Hematopoietic multipotent progenitor cell treated with erythropoietin and hydrocortisone succinate and interleukin-3 and kit ligand, for 4 days (in vitro differentiated cells): Measurements from ENCODE around the gene USF2.
"Not testable (repeated sequence)": the region's sequence is repeated elsewhere in the genome, so short reads cannot be mapped to it uniquely, and the experiment has no call there.

Source experiments
- DNase-seq: peaks from one replicate; pipeline ENCODE4 v3.0.0-alpha.2; 2015

Gene USF2, protein sequence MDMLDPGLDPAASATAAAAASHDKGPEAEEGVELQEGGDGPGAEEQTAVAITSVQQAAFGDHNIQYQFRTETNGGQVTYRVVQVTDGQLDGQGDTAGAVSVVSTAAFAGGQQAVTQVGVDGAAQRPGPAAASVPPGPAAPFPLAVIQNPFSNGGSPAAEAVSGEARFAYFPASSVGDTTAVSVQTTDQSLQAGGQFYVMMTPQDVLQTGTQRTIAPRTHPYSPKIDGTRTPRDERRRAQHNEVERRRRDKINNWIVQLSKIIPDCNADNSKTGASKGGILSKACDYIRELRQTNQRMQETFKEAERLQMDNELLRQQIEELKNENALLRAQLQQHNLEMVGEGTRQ

DNA sequence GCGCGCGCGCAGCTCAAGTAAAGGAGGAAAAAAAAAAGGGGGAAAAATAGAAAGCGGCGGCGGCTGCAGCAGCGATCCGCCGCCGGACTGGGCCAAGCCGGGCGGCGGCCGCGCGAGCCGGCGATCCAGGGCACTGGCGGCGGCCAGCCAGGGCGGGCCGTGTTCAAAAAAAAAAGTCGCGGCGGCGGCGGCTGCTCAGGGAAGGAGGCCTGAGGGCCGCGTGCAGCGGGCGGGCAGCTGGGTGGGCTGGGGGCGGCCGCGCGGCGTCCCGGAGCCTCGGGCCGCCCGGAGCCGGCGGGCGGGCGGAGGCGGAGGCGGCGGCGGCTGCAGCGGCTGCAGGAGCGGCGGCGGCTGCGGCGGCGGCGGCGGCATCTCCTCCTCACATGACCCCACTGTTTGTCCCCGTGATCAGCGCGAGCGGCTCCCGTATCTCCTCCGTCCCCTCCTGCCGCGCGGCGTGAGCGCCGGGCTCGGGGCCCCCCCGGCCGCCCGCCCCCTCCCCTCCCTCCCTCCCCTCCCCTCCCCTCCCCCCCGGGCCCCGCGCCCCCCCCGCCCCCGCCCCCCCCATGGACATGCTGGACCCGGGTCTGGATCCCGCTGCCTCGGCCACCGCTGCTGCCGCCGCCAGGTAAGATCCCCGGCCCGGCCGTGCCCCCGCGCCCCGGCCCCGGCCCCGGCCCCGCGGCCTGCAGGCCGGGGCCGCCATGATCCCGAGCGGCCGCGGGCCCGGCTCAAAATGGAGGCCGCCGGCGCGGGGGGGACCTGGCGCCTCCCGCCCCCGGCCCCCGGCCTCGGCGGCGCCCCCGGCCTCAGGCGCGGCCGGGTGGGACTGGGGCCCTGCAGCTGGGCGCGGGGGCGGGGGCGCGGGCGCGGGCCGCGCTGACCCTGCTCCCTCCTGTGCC, at the start of gene USF2:
USF2 (plus strand) TSS at position 427 of the 902 bp plus-strand sequence; CDS start at position 567, 140 bp downstream.
- DNase-seq = peak; percentile 92

DNA sequence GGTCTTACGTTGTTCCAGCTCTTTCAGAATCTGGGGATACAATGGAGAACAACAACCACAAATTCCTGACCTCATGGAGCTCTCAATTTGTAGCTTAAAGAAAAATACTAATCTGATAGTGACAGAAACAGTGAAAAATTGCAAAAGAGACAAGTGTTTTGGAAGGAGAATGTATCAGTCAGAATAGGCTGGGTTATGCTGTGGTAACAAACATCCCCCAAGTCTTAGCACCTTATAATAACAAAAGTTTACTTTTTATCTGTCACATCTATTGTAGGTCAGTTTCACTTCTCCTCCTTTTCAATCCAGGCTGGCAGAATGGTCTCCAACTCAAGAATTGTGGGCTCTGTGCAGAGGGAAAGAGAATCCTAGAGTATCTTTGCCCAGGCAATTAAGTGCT, 49.8 kb upstream of the USF2 start:
- DNase-seq = no peak

DNA sequence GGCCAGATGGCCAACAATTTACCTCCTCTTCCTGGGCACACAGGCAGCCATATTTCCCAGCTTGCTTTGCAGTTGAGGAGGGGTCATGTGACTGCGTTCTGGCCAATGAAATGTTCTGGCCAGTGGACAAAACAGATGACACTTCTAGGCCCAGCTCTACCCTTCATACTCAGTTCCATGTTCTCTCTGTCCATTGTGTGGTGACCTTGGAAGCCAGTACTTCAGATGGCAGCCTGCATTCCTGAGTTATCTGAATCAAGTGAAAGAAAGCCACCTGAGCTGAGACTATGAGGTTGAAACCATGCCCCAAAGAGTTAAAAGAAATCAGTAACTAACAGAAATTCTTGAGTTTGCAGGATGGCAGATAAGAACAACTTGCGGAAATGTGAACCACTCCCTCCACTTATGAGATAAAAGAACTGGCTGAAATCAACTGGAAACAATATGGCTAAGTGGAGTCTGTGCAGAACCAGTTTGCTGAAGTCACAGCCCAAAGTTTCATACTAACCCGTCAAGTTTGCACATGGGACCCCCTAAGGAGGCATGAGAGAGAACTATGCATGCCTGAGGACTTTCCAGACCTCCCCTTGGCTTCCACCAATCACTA, 48.3 kb upstream of the USF2 start:
- peak; percentile 94 for DNase-seq

DNA sequence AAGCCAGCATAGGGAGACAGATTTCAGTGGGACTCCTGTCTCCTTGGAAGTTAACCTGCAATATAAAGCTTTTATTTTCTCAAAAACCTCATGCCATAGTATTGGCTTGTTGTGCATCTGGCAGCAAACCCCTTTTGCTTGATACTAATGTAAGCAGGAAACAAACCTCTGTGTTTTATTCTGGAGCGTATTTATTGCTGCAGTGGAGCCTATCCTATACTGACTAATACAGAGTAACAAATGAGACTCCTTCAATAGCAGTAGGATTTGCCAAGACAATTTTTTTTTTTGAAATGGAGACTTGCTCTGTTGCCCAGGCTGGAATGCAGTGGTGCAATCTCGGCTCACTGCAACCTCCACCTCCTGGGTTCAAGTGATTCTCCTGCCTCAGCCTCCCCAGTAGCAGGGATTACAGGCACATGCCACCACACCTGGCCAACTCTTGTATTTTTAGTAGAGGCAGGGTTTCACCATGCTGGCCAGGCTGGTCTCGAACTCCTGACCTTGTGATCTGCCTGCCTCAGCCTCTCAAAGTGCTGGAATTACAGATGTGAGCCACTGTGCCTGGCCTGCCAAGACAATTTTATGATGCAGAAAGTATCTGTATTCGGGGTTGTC, 47.7 kb upstream of the USF2 start:
- DNase-seq = not testable (repeated sequence)

DNA sequence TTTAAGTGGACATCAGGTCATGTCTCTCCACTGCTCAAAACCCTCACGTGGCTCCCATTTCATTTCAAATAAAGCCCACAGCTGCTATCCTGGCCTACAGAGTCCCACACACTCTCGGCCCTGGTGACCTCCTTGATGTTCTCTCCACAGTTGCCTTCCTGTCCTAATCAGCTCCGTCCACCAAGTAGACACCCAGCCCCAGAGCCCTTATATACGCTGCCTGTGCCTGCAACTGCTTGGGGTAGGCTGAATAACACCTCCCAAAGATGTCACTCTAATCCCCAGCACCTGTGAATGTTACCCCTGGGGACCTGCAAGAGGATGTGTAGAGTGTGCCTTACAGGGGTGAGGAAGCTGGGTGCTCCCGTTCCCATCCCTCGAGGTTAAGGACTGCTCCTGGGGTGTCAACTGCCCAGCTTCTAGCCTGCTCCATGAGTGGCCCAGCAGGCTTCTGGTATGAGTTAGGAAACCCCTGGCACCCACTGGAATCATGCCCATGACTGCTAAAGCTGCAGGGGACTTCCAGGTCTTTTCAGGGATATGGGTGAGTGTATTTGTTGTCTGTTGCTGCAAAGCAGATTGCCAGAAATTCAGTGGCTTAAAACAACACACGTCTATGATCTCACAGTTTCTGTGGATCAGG, 46.3 kb upstream of the USF2 start:
- no peak for DNase-seq

DNA sequence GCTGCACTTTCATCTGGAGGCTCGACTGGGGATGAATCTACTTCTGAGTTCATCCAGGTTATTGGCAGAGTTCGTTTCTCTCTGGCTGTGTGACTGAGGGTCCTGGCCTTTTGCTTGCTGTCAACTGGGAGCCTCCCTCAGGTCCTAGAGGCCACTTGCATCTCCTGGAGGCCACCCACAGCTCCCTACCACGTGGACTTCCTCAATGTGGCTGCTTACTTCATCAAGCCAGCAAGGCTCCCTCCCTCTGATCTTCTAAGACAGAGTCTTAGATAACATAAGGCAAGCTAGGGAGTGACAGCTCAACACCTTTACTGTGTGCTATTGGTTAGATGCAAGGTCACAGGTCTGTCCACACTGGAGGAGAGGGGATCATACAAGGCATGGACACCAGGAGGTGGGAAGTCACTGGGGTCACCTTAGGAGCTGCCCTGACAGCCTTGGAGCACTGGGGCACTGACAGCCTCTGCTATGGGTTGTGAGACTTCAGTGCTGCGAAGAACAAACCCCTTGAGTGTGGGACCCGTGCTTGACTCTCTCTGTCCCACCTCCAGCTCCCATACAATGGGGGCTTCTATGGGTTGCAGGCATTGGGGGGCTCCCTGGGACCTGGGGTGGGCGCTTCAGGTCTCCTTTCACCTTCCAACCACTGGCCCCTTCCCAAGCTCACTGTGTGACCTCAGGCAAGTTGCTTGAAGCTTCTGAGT, 45.5 kb upstream of the USF2 start:
- DNase-seq = peak; percentile 65

DNA sequence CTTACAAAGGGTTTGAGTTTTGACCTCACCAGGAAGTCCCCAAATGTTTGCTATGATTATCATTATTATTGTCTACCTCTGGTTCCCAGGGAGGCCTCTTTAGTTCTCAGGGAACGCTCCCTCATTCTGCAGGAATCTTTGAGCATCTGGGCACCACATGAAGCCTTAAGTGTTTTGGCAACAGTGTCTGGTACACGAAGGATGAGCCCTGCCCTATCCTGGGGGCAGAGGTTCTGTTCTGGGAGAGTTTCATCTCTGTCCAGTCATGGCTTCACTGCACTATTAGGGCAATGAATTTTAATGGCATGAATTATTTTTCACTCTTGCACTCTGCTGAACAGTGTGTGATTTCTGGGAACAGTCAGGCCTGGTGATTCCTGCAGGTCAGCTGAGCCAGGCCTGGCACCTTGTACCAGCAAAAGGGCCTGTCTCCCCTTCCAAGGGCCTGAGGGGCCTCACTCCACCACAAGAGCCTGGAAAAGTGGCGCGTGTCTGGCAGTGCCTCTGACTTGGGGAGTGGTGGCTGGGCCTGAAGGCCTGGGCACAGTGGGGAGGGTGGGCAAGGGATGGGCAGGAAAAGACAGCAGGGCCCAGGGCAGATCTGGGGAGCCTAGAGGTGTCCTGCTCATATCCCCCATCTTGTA, 44.8 kb upstream of the USF2 start:
- no peak for DNase-seq

DNA sequence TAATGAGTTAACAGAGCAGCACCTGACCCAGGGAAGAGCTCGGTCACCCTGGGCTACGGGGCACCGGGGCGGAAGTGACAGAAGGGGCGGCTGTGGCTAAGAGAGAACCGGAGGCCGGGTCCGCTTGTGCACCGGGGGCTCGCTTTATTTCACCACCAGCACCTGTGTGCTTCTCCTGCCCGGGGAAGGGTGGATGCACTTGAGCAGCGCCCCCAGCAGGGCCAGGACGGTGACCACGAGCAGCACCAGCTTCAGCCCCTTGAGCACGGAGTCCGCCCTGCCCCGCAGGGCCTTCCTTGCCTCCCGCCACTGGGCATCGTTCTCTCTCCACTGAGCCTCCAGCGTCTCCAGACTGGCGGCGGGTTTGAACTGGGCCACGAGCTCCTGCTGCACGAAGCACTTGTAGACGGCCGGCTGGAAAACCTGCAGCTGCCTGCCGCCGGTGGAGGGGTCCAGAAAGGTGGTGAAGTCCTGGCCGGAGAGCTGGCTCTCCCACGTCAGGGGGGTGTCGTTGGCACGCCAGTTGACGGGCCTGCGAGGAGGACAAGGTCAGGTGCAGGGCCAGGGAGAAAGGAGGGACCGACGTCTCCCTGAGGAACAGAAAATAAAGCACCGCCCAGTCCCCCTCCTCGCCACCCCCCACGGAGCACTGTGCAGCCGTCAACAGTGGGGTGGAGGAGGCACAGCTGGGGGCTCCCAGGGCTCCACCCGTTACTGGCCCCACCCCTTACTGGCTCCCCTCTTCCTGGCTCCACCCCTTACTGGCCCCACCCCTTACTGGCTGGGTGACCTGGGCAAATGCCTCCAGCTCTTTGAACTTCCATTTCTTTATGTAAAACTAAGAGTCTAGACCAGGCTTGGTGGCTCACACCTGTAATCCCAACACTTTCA, 43.8 kb upstream of the USF2 start:
- peak; percentile 76 for DNase-seq

DNA sequence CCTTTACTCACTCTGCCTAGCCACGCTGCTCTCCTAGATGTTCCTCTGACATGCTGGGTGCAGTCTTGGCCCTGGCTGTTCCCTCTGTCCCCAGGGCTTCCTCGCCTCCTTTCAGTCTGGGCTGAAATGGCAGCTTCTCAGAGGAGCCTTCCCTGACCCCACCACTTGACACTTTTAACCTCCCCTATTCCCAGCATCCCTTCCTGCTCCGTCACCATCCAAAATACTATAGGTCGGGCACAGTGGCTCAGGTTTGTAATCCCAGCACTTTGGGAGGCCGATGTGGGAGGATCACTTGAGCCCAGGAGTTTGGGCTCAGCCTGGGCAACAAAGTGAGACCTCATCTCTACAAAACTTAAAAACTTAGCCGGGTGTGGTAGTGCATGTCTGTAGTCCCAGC, 42.8 kb upstream of the USF2 start:
- DNase-seq = no peak

DNA sequence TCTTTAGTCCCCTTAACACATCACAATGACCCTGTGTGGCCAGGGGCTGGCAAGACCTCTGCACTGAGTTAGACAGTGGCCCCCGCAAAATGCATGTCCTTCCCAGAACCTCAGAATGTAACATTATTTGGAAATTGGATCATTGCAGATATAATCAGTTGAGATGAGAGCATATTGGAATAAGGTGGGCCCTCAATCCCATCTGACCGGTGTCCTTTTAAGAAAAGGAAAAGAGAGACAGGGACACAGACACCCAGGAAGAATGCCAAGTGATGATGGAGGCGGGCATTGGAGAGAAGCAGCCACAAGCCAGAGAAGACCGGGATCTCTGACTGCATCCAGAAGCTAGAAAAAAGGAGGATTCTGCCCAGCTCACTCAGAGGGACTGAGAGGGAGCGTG, 42.0 kb upstream of the USF2 start:
- no peak for DNase-seq

DNA sequence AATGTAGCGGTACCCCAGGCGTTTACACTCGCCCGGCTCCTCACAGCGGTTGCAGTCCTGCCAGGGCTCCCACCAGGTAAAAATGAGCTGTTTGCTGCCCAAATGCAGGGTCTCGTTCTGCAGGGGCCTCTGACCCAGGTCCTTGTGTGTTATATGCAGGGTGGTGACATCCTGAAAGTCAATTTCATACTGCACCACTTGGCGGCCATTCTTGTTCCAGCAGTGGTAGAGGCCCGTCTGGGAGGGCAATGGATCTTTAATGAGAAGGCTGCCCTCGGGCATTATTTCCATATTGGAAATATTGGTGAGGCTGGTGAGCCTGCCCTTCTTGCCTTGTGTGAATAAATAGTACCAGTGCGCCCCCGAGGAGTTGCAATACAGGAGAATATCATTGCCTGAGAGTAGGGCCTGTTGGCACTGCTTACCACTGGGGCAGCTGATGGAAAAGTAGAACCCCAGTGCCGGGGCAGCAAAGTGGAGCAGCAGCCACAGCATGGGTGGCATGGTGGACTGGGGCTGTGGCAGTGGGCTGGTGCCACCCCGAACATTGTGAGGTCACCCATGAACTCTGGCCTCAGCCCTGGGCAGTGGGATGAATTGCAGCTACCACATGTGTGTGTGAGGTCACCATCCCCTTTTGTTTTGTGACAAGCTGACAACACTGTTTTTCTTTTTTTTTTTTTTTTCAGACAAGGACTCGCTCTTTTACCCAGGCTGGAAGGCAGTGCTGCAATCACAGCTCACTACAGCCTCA, 40.4 kb upstream of the USF2 start, which contains the start of gene FAM187B:
FAM187B (minus strand) TSS at position 563 of the 754 bp plus-strand sequence; CDS start at position 504, 59 bp downstream.
- DNase-seq = no peak

DNA sequence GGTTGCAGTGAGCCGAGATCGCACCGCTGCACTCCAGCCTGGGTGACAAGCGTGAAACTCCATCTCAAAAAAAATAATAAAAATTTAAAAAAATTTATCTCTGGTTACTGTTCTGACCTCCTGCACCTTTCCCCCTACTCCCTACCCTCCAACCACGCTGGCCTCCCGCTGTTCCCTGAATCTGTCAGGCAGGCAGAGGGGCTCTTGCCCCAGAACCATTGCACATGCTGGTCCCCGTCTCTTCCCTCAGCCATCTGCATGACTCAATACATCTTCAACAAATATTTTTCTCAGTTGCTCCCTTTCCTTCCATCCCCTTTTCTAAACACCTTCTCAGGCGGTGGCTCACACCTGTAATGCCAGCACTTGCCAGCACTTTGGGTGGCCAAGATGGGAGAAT, 39.2 kb upstream of the USF2 start:
- no peak for DNase-seq

DNA sequence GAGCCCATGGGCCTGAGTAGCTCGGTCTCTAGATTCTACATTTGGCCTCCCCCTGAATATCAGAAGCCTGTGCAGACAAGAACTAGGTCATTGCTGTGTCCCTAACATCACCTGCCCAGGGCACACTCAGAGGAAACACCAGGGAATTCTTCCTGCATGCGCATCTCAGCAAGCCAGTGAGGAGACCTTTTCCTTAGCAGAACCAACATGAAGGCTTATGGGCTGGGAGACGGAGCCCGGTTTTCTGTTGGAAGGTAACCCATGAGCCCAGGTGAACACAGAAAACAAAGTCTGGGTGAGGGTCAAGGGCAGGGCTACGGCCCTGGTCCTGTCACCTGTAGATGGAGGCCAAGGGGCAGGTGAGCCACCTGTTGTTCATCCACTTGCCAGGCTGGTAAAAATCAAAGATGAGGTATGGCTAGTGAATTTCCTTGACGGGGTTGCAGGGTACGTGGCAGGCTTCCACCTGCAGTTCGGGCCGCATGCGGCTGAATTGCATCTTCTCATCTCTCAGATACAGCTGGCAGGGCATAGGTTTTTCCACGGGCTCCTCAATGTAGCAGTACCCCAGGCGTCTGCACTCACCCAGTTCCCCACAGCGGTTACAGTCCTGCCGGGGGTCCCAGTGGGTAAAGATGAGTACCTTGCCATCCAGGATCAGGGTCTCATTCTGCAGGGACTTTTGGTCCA, 36.7 kb upstream of the USF2 start:
- no peak for DNase-seq

DNA sequence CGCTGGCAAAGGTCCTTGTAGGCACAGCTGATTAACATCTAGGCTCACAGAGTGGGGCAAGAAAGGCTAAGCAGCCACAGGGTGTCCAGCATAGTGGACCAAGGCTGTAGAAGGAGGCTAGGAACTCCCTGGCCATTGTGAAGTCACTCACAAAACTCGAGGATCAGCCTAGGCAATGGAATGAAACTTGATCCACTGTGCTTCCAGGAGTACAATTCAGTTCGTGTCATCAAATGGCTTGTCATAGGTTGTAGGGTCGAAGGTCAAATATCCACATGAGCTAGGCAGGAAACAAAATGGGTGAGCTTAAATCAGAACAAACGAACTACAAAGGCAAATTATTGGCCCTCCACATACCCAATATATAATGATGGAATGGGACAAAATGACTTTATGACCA, 35.9 kb upstream of the USF2 start:
- no peak for DNase-seq

DNA sequence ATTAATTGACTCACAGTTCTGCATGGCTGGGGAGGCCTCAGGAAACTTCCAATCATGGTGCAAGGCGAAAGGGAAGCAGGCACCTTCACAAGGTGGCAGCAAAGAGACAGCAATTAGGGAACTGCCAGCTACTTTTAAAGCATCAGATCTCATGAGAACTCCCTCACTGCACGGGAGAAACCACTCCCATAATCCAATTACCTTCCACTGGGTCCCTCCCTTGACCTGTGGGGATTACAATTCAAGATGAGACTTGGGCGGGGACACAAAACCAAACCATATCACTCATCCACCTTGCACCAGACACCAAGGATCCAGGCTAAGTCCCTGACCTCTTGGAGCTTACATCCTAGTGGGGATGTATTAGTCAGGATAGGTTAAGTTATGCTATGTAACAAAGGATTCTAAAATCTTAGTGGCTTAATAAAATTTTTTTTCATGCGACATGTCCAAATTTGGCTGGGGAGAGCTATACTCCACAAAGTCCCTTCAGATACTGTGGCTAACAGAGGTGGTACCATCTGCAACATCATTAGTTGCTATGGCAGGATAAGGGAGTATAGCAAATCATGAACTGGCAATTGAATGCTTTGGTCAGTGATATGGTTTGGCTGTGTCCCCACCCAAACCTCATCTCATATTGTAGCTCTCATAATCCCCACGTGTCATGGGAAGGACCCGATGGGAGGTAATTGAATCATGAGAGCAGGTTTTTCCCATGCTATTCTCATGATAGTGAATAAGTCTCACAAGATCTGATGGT, 31.9 kb upstream of the USF2 start:
- peak; percentile 49 for DNase-seq

DNA sequence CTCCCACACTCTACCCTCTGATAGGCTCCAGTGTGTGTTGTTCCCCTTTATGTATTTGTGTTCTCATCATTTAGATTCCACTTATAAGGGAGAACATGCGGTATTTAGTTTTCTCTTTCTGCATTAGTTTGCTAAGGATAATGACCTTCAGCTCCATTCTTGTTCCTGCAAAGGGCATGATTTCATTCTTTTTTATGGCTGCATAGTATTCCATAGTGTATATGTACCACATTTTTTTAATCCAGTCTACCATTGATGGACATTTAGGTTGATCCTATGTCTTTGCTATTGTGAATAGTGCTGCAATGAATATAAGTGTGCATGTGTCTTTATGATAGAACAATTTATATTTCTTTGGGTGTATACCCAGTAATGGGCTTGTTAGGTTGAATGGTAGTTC, 29.2 kb upstream of the USF2 start:
- not testable (repeated sequence) for DNase-seq

DNA sequence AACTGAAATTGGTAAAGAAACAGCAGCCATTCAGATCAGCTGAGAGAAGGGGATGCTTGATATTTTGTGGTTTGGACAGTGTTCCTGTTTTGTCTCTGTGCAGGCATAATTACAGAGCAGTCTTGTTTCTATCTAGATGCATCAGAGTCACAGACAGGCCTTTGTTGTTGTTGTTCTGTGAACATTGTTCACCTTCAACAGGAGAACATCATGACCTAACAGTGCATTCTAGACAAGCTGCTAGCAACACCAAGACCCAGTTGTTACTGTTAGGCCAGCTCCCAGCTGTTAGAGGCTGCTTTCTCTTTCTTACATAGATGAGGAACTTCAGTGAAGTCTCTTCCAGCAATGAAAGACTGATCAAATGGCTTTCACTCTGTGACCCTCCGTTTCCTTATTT, 28.4 kb upstream of the USF2 start:
- DNase-seq = no peak

DNA sequence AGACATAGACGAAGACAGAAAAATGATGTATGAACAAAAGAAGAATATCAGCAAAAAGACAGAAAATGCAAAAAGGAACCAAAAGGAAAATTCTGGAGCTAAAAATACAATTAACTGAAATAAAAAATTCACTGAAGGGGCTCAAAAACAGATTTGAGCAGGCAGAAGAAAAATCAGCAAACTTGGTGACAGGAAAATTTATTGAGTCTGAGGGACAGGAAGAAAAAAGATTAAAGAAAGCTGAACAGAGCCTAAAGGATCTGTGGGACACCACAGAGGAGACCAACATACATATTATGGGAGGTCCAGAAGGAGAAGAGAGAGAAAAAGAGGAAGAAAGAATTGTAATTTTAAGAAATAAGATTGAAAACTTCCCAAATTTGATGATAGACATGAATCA, 27.3 kb upstream of the USF2 start:
- no peak for DNase-seq
